IMR-90 (cell line): ENCODE results near the gene NGEF. TPM values are rescaled to one million over a fixed set of nuclear protein-coding genes. Genes with fewer than 3 reads are reported as not detected.

Experiments used
- ATAC-seq: fragments of 200-7000 bp; cut with Tn5 transposase; 2 replicates; pipeline ENCODE4 v1.9.1; 2020; ENCODE audit warnings: low read depth, mild to moderate bottlenecking, moderate library complexity
- BruUV-seq: library from RNA; stranded (reverse); fragments of 400-500 nt; replicated peaks from 2 replicates; lab custom pipeline; 2021; lab: Mats Ljungman, UMichigan
- CTCF ChIA-PET: fragments of 300-600 bp; formaldehyde crosslinking; extraction: SDS; loops from one replicate; lab custom pipeline; 2021; ENCODE audit warnings: antibody characterized with exemption; lab: Yijun Ruan, JAX
- POLR2A ChIA-PET: fragments of 300-600 bp; sonication (Branson Sonifier 250); formaldehyde crosslinking; loops from one replicate; lab custom pipeline; 2022; ENCODE audit warnings: antibody characterized with exemption; ENCODE audit not compliant: unreplicated experiment; lab: Charles Lee
- DNase-seq: peaks from one replicate; pipeline ENCODE4 v3.0.0; 2013
- H2AFZ ChIP-seq: replicated peaks from 2 replicates; pipeline ENCODE3; 2013; ENCODE audit warnings: low read length, mild to moderate bottlenecking; ENCODE audit not compliant: poor library complexity
- H2AK5ac ChIP-seq: 2 replicates; pipeline ENCODE4 v1.6.1; 2013; ENCODE audit warnings: low read depth, low read length, inconsistent platforms
- H2AK9ac ChIP-seq: replicated peaks from 2 replicates; pipeline ENCODE3; 2013; ENCODE audit warnings: mild to moderate bottlenecking, low read depth, low read length, moderate library complexity; ENCODE audit not compliant: poor library complexity
- H2BK120ac ChIP-seq: 2 replicates; pipeline ENCODE4 v1.6.1; 2013; ENCODE audit warnings: low read depth, low read length, inconsistent platforms
- H2BK15ac ChIP-seq: 3 replicates; pipeline ENCODE4 v1.6.1; 2013; ENCODE audit warnings: low read depth, low read length, inconsistent platforms
- H2BK20ac ChIP-seq: 2 replicates; pipeline ENCODE4 v1.6.1; 2013; ENCODE audit warnings: low read depth, mild to moderate bottlenecking, inconsistent platforms, low read length, moderate library complexity
- H2BK5ac ChIP-seq: 2 replicates; pipeline ENCODE4 v1.6.1; 2013; ENCODE audit warnings: mild to moderate bottlenecking, low read depth, low read length, inconsistent platforms; ENCODE audit not compliant: poor library complexity, severe bottlenecking
- H3K14ac ChIP-seq: replicated peaks from 2 replicates; pipeline ENCODE4 v1.6.1; 2013; ENCODE audit warnings: low read depth, low read length, inconsistent platforms
- H3K18ac ChIP-seq: 2 replicates; pipeline ENCODE4 v1.6.1; 2013; ENCODE audit warnings: low read depth, low read length, control low read depth
- H3K23ac ChIP-seq: 2 replicates; pipeline ENCODE4 v1.6.1; 2013; ENCODE audit warnings: low read depth, low read length, inconsistent platforms
- H3K27ac ChIP-seq: 2 replicates; pipeline ENCODE4 v1.5.1; 2013; ENCODE audit warnings: mild to moderate bottlenecking, control low read depth, low read length; ENCODE audit not compliant: insufficient read depth
- H3K27me3 ChIP-seq: 2 replicates; pipeline ENCODE4 v1.6.1; 2013; ENCODE audit warnings: low read length; ENCODE audit not compliant: control insufficient read depth, insufficient read depth
- H3K36me3 ChIP-seq: 2 replicates; pipeline ENCODE4 v1.6.1; 2013; ENCODE audit warnings: low read length, mixed read lengths; ENCODE audit not compliant: control insufficient read depth, insufficient read depth
- H3K4ac ChIP-seq: 2 replicates; pipeline ENCODE4 v1.6.1; 2013; ENCODE audit warnings: low read depth, low read length, inconsistent platforms
- H3K4me1 ChIP-seq: 2 replicates; pipeline ENCODE4 v1.6.1; 2013; ENCODE audit warnings: low read length, mixed read lengths; ENCODE audit not compliant: control insufficient read depth, insufficient read depth
- H3K4me2 ChIP-seq: 2 replicates; pipeline ENCODE4 v1.6.1; 2013; ENCODE audit warnings: low read depth, mild to moderate bottlenecking, control low read depth, low read length, moderate library complexity
- H3K4me3 ChIP-seq: 2 replicates; pipeline ENCODE4 v1.5.1; 2013; ENCODE audit warnings: low read depth, mild to moderate bottlenecking, control low read depth, low read length, moderate library complexity; ENCODE audit not compliant: insufficient read depth
- H3K56ac ChIP-seq: 2 replicates; pipeline ENCODE4 v1.6.1; 2013; ENCODE audit warnings: low read length, inconsistent platforms; ENCODE audit not compliant: insufficient read depth; ENCODE audit errors: extremely low read depth
- H3K79me1 ChIP-seq, 2 experiments: 2 replicates each; pipeline ENCODE4 v1.6.1; 2013; ENCODE audit warnings: low read length in 2 of 2, inconsistent platforms in 1 of 2, low read depth in 1 of 2
- H3K9ac ChIP-seq: 2 replicates; pipeline ENCODE4 v1.6.1; 2013; ENCODE audit warnings: low read depth, low read length, control low read depth
- H3K9me1 ChIP-seq: 2 replicates; pipeline ENCODE4 v1.6.1; 2013; ENCODE audit warnings: low read length, inconsistent platforms; ENCODE audit not compliant: insufficient read depth
- H3K9me3 ChIP-seq: 2 replicates; pipeline ENCODE4 v1.6.1; 2013; ENCODE audit warnings: low read length; ENCODE audit not compliant: control insufficient read depth, insufficient read depth
- H4K20me1 ChIP-seq: 2 replicates; pipeline ENCODE4 v1.6.1; 2013; ENCODE audit warnings: low read length, inconsistent platforms; ENCODE audit not compliant: insufficient read depth
- H4K5ac ChIP-seq: 2 replicates; pipeline ENCODE4 v1.6.1; 2013; ENCODE audit warnings: mild to moderate bottlenecking, low read depth, low read length, control low read depth
- H4K8ac ChIP-seq, 2 experiments: 2 replicates each; pipeline ENCODE4 v1.6.1; 2013; ENCODE audit warnings: low read depth in 2 of 2, low read length in 2 of 2, control low read depth in 1 of 2, inconsistent platforms in 1 of 2
- H4K91ac ChIP-seq: 2 replicates; pipeline ENCODE4 v1.6.1; 2013; ENCODE audit warnings: low read depth, low read length, inconsistent platforms; ENCODE audit not compliant: insufficient read depth
- CEBPB ChIP-seq: IDR thresholded peaks from 2 replicates; pipeline ENCODE4 v1.6.1; 2012; ENCODE audit warnings: low read depth, low read length, improper control_type of control experiment
- CHD1 ChIP-seq: IDR thresholded peaks from 2 replicates; pipeline ENCODE4 v1.6.1; 2012; ENCODE audit warnings: low read depth, low read length, improper control_type of control experiment
- WGBS, 2 experiments: methylation state at CpG; one replicate each; pipeline versions ENCODE4 v1.1.5 to v1.1.7; 2013; ENCODE audit warnings: missing lambda C conversion rate in 2 of 2; ENCODE audit not compliant: insufficient read length in 1 of 2; ENCODE audit errors: extremely low coverage in 2 of 2; 5-methylcytosine and 5-hydroxymethylcytosine counted together
- dilution Hi-C: fragments of 300-500 bp; cut with HindIII; formaldehyde crosslinking; loops from one replicate; pipeline ENCODE4 v1.14.3; 2018; ENCODE audit warnings: low sequenced_read_pairs; ENCODE audit not compliant: unreplicated experiment
- in situ Hi-C: fragments of 300-500 bp; cut with MboI; formaldehyde crosslinking; loops from 3 replicates; pipeline ENCODE4 v1.14.3; 2019; ENCODE audit warnings: low sequenced_read_pairs, inconsistent platforms, mixed read lengths
- intact Hi-C: fragments of 100-400 bp; cut with micrococcal nuclease; formaldehyde crosslinking; loops from 2 replicates; pipeline ENCODE4 v1.10.0; 2022
- polyA plus RNA-seq, 3 experiments: library from polyadenylated mRNA; depleted of rRNA; stranded (reverse); fragments of >200 nt; gene quantifications; 2 replicates each; pipeline ENCODE4 v1.2.3, GENCODE V29; 2012; ENCODE audit warnings: low replicate concordance in 1 of 3
- total RNA-seq: library from RNA; depleted of rRNA; stranded (reverse); fragments of >200 nt; gene quantifications from 2 replicates; pipeline ENCODE4 v1.2.3, GENCODE V29; 2012
- TF ChIP-seq, protein P1 (sequence below): conservative IDR thresholded peaks from 2 replicates; pipeline ENCODE4 v1.5.1; 2012; ENCODE audit warnings: mild to moderate bottlenecking, low read depth, low read length, improper control_type of control experiment
- TF ChIP-seq, protein P2 (sequence below): fragments of 150-350 bp; IDR thresholded peaks from 2 replicates; pipeline ENCODE4 v1.6.1; 2016; ENCODE audit warnings: low read depth, mild to moderate bottlenecking, low read length, moderate library complexity, borderline replicate concordance

NGEF gene
- total and polyA plus RNA-seq, 2 of the 4 experiments (the other 2 are of a cell fraction), result 1.1 to 1.7 TPM

DNA sequence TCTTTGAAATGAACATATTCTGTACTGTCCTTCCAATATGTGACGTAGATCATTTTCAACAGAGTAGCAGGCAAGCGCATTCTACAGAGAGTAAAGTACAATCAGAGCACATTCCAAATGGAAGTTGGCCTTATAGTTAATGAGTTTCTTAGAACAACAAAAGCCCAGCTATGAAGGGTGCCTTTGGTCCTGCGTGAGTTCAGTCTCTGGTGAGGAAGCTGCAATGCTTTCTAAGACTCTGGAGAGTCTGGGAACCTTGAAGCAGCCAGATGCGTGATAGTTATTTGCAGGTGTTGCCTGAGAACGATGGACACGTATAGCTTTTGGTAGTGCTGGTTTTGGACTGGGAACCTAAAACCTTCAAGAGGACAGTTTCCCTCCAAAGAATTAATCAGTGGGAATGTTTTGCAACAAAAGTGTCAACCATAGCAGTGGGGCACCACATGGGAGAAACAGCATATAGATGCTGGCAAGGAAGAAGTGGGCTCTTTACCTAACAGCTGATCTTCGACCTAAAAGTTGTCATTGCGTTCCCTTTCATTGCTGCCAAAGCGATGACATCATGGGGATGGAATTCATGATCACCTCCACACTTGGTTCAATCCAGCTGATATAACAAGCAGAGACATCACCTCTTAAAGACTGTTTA lies 152.3 kb downstream of the NGEF start:
- H3K18ac ChIP-seq, result no peak overlapping the region
- H3K4ac ChIP-seq, result no peak overlapping the region
- POLR2A ChIA-PET, result no interaction called here
- no peak overlapping the region for H2BK5ac ChIP-seq
- no peak overlapping the region for H2AFZ ChIP-seq
- H4K91ac ChIP-seq, result no peak overlapping the region
- no peak overlapping the region for H3K14ac ChIP-seq
- no peak for DNase-seq
- in situ Hi-C loops, result no loop called here
- H3K27me3 ChIP-seq, result no peaks in the 10 kb centered on the region
- TF ChIP-seq CHD1 (no peak), CEBPB (no peak)
- TF ChIP-seq, protein P1, sequence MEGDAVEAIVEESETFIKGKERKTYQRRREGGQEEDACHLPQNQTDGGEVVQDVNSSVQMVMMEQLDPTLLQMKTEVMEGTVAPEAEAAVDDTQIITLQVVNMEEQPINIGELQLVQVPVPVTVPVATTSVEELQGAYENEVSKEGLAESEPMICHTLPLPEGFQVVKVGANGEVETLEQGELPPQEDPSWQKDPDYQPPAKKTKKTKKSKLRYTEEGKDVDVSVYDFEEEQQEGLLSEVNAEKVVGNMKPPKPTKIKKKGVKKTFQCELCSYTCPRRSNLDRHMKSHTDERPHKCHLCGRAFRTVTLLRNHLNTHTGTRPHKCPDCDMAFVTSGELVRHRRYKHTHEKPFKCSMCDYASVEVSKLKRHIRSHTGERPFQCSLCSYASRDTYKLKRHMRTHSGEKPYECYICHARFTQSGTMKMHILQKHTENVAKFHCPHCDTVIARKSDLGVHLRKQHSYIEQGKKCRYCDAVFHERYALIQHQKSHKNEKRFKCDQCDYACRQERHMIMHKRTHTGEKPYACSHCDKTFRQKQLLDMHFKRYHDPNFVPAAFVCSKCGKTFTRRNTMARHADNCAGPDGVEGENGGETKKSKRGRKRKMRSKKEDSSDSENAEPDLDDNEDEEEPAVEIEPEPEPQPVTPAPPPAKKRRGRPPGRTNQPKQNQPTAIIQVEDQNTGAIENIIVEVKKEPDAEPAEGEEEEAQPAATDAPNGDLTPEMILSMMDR, result no peak
- TF ChIP-seq, protein P2, sequence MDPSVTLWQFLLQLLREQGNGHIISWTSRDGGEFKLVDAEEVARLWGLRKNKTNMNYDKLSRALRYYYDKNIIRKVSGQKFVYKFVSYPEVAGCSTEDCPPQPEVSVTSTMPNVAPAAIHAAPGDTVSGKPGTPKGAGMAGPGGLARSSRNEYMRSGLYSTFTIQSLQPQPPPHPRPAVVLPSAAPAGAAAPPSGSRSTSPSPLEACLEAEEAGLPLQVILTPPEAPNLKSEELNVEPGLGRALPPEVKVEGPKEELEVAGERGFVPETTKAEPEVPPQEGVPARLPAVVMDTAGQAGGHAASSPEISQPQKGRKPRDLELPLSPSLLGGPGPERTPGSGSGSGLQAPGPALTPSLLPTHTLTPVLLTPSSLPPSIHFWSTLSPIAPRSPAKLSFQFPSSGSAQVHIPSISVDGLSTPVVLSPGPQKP, result no peak
- no peak overlapping the region for H2BK20ac ChIP-seq
- H2AK9ac ChIP-seq, result no peak overlapping the region
- intact Hi-C loops, result no loop called here
- CTCF ChIA-PET, result no interaction called here
- H3K27ac ChIP-seq, result no peak overlapping the region
- peaks cover 31% of the 10 kb centered on the region for H3K36me3 ChIP-seq
- no TSS peak for BruUV-seq
- no peak overlapping the region for H3K9ac ChIP-seq
- no peak overlapping the region for H3K23ac ChIP-seq
- peaks cover 0 to 13% of the 10 kb centered on the region in 2 experiments; a peak in 1 of 4 replicates for H3K79me1 ChIP-seq
- dilution Hi-C loops, result no loop called here
- H2AK5ac ChIP-seq, result no peak overlapping the region
- peaks cover 3% of the 10 kb centered on the region; the same call in 1 of the 2 replicates for H4K20me1 ChIP-seq
- no peak overlapping the region for H3K4me3 ChIP-seq
- no CpG with 5 or more reads among the region's 9 CpGs for WGBS, 2 experiments
- H3K4me2 ChIP-seq, result no peak overlapping the region
- H3K4me1 ChIP-seq, result peaks cover 3% of the 10 kb centered on the region; the same call in 1 of the 2 replicates
- peaks cover 21% of the 10 kb centered on the region; the same call in 1 of the 2 replicates for H3K9me1 ChIP-seq
- no peak overlapping the region for H4K5ac ChIP-seq
- no peak overlapping the region for H3K56ac ChIP-seq
- no peak overlapping the region for H4K8ac ChIP-seq
- H2BK15ac ChIP-seq, result no peak overlapping the region
- ATAC-seq, result no peak
- no peak overlapping the region for H2BK120ac ChIP-seq
- H3K9me3 ChIP-seq, result no peaks in the 10 kb centered on the region; the same call in 1 of the 2 replicates
